GM12801 (cell line): ENCODE measurements around the gene ITPR1.

Source experiments
- TF ChIP-seq, protein P1 (sequence below): IDR thresholded peaks from one replicate; pipeline ENCODE4 v1.5.1; 2011; ENCODE audit warnings: control low read depth; ENCODE audit not compliant: insufficient read length; ENCODE audit errors: extremely low read depth

Gene ITPR1

DNA sequence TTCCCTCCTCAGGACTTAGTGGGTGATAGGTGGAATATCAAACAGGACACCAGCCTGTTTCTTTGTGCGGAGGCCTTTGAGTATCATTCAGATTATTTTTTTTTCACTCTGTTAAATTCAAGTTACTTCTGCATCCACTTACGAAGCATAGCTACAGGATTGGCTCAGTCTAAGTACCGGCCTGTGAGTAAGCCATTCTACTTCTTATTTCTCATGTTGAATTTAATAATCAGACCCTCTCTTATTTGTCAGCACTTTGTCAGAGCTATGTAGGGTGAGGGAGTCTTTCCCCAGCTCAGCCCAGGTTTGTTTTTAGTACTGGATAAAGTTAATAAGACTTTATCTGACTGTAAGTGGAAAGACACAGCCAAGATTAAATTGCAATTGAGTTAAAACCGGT is 54.7 kb downstream of the ITPR1 start:
- TF ChIP-seq, protein P1, sequence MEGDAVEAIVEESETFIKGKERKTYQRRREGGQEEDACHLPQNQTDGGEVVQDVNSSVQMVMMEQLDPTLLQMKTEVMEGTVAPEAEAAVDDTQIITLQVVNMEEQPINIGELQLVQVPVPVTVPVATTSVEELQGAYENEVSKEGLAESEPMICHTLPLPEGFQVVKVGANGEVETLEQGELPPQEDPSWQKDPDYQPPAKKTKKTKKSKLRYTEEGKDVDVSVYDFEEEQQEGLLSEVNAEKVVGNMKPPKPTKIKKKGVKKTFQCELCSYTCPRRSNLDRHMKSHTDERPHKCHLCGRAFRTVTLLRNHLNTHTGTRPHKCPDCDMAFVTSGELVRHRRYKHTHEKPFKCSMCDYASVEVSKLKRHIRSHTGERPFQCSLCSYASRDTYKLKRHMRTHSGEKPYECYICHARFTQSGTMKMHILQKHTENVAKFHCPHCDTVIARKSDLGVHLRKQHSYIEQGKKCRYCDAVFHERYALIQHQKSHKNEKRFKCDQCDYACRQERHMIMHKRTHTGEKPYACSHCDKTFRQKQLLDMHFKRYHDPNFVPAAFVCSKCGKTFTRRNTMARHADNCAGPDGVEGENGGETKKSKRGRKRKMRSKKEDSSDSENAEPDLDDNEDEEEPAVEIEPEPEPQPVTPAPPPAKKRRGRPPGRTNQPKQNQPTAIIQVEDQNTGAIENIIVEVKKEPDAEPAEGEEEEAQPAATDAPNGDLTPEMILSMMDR = no peak

DNA sequence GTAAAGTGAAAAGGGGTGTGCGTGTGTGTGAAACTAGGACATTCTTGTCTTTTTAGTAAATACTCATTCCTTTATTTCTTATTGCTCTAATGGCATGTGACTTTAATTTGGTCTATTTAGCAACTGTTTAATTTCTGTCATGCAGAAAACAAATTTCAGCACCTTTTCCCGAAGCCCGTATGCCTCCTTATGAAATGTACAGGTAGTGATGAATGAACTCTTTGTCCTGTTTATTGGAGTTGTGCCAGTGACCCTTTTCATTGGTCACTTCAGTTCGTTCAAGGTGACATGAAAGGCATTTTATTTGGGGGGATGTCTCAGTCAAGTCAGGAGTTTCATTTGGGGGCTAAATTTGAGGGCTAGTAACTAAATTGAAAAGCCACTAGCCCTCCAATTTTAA is 55.2 kb downstream of the ITPR1 start:
- TF ChIP-seq, protein P1 = no peak

DNA sequence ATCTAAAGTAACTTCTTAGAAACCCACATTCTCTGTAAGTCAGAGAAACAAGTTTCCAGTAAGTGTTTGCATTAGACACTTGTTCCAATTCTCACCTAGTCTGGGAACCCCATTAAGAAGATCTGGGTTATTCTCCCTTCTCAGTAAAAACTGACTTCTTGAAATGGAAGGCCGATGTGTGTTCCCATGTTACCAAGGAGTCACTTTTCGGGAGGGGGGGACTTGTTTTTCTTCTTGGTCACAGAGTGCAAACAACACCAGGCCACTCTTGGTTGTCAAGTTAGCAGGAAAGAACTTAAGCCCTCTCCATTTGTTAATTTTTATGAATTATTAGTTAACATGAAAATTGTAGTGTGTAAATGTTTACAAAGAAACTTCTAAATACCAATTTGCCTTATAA is 55.6 kb downstream of the ITPR1 start:
- TF ChIP-seq, protein P1 = no peak

DNA sequence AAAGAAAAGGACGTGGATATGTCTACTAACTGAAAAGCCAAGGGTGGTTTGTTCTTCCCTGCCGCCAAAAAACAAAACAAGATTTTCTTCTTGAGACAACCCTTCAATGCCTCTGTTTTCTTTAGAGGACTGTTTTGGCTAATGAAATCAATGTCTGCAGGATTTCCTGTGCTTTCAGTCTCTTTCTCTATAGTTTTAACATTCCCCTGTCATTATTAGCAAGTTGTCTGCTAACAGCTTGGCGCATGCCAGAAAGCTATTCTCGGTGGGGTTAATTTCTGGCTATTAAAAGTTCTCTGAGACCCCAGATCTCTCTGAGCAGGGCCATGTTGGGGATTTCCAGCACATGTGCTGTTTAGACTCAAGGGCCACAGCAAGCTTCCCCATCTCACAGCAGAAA is 56.7 kb downstream of the ITPR1 start:
- TF ChIP-seq, protein P1 = no peak

DNA sequence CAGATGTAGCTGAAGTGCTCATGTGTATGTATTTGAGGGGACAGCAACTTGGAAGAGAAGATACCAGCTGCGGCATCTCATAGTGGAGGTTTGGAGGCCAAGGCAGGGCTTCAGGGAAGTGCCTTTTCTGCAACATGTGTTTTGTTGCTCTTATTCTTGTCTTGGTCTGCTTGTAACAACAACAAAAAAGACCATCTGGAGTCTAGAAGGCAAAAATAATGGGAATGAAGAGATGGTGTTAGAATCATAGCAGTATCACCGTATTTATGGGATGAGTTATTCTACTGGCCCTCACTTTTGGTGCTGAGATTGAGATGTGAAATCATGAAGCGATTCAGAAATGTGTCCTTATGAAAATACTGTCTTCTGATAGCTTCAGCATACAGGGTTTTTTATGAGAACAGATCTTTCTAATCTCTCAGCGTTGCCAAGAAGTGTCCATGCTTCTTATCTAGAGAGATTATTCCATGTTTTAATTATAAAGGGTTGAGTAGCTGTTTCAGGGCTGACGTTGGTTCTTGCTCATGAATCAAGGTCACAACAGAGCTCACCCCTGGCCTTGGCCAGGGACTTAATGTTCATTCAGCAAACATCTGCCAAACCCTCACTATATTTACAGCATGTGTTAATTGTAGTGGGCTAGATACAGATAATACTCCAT is 58.0 kb downstream of the ITPR1 start:
- TF ChIP-seq, protein P1 = no peak

DNA sequence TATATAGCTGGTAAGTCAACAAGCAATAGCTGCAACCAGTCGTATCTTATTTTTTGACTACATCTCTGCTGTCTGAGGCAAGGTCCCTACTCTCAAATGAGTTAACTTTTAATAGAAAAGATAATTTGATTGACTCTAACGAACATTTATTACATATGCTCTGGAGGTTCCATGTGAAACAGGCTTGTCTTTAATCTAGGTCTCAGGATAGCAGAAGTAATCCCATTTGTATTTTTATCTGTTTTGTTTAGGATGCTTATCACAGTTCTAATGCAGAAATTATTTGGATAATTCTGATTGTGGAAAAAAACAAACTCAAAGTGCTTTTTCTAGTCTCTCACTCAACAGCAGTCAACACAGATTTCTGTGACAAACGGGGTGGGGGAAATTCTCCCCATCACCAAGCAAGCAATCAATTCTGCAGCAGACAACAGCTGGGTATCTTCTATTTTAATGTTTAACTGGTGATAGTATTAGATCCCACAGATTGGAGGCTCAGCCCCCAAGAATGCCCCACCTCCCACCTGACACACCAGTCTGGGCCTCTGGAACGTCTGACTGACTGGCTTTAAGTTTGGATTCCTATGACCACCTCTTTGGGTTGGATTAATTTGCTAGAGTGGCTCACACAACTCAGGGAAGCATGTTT is 58.8 kb downstream of the ITPR1 start:
- TF ChIP-seq, protein P1 = no peak

DNA sequence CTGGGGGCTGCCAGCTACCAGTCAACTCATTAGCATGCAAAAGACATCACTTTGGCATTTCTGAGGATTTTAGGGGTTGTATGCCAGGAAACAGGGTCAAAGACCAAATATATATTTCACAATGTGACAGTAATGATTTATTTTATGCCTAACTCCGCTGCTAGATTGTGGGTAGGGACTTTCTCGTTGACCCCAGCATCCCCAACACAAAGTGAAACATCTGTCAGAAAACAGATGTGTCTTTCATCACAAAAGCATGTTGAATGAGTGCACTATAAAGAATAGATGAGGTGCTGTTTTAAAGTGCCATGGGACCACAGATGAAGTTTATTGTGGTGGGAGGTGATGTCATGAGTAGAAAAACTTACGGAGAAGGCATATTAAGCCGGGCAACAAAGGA is 59.7 kb downstream of the ITPR1 start:
- TF ChIP-seq, protein P1 = no peak
